ENCODE measurements around the gene STAP2.

STAP2 gene

GRCh38 chr19:4338441-4339355 is at the start of gene STAP2:
Gene STAP2, minus strand, starts transcription at chr19:4338827. Its CDS starts 74 bp downstream, at chr19:4338753.
- peaks cover 8% of the 10 kb centered on the region for H3K9me3 Mint-ChIP-seq
- peaks cover 25% of the 10 kb centered on the region for H3K4me1 Mint-ChIP-seq (ENCODE audit: low read depth)
- peaks cover 2% of the 10 kb centered on the region for H3K36me3 Mint-ChIP-seq (ENCODE audit: low read depth)
- peak within 1 kb of the TSS; percentile 88 for H3K27ac Mint-ChIP-seq
- H3K27me3 Mint-ChIP-seq: no peaks in the 10 kb centered on the region
- peak; percentile 65 for DNase-seq
- H3K4me3 Mint-ChIP-seq: peak within 1 kb of the TSS; percentile 85

GRCh38 chr19:4386041-4386782 is 47.6 kb upstream of the STAP2 start:
- no peak for DNase-seq
- Mint-ChIP-seq H3K27me3 (no peaks in the 10 kb centered on the region), H3K4me1 (ENCODE audit: low read depth) (peaks cover 30% of the 10 kb centered on the region), H3K36me3 (ENCODE audit: low read depth) (peaks cover 56% of the 10 kb centered on the region), H3K4me3 (no peak overlapping the region), H3K9me3 (no peaks in the 10 kb centered on the region), H3K27ac (peak overlapping the region; percentile 26)

- Mint-ChIP-seq H3K4me3 (no peak overlapping the region), H3K9me3 (no peaks in the 10 kb centered on the region), H3K27me3 (no peaks in the 10 kb centered on the region), H3K4me1 (ENCODE audit: low read depth) (peaks cover 29% of the 10 kb centered on the region), H3K27ac (peak overlapping the region; percentile 26), H3K36me3 (ENCODE audit: low read depth) (peaks cover 50% of the 10 kb centered on the region)
- no peak for DNase-seq
Measured at GRCh38 chr19:4385291-4386040, 46.8 kb upstream of the STAP2 start.

GRCh38 chr19:4380254-4380727 is 41.7 kb upstream of the STAP2 start:
- peak; percentile 60 for DNase-seq
- peaks cover 60% of the 10 kb centered on the region for H3K4me1 Mint-ChIP-seq (ENCODE audit: low read depth)
- H3K36me3 Mint-ChIP-seq (ENCODE audit: low read depth): peaks cover 36% of the 10 kb centered on the region
- no peaks in the 10 kb centered on the region for H3K27me3 Mint-ChIP-seq
- peak overlapping the region; percentile 55 for H3K4me3 Mint-ChIP-seq
- peak overlapping the region; percentile 87 for H3K27ac Mint-ChIP-seq
- H3K9me3 Mint-ChIP-seq: no peaks in the 10 kb centered on the region

- Mint-ChIP-seq H3K27ac (peak overlapping the region; percentile 87), H3K27me3 (no peaks in the 10 kb centered on the region), H3K36me3 (ENCODE audit: low read depth) (peaks cover 31% of the 10 kb centered on the region), H3K4me3 (peak overlapping the region; percentile 55), H3K4me1 (ENCODE audit: low read depth) (peaks cover 60% of the 10 kb centered on the region), H3K9me3 (no peaks in the 10 kb centered on the region)
- DNase-seq: peak; percentile 58
Measured at GRCh38 chr19:4379383-4380253, 41.0 kb upstream of the STAP2 start.

- Mint-ChIP-seq H3K4me3 (peak overlapping the region; percentile 12), H3K27ac (peak overlapping the region; percentile 87), H3K27me3 (no peaks in the 10 kb centered on the region), H3K9me3 (no peaks in the 10 kb centered on the region), H3K4me1 (ENCODE audit: low read depth) (peaks cover 65% of the 10 kb centered on the region), H3K36me3 (ENCODE audit: low read depth) (peaks cover 30% of the 10 kb centered on the region)
- no peak for DNase-seq
Measured at GRCh38 chr19:4378886-4379285, 40.3 kb upstream of the STAP2 start.

- Mint-ChIP-seq H3K27me3 (no peaks in the 10 kb centered on the region), H3K9me3 (no peaks in the 10 kb centered on the region), H3K4me1 (ENCODE audit: low read depth) (peaks cover 59% of the 10 kb centered on the region), H3K4me3 (no peak overlapping the region), H3K27ac (peak overlapping the region; percentile 70), H3K36me3 (ENCODE audit: low read depth) (peaks cover 30% of the 10 kb centered on the region)
- no peak for DNase-seq
Measured at GRCh38 chr19:4376991-4377781, 38.6 kb upstream of the STAP2 start.

- no peak for DNase-seq
- Mint-ChIP-seq H3K4me3 (no peak overlapping the region), H3K9me3 (no peaks in the 10 kb centered on the region), H3K36me3 (ENCODE audit: low read depth) (peaks cover 33% of the 10 kb centered on the region), H3K4me1 (ENCODE audit: low read depth) (peaks cover 60% of the 10 kb centered on the region), H3K27me3 (no peaks in the 10 kb centered on the region), H3K27ac (peak overlapping the region; percentile 70)
Measured at GRCh38 chr19:4376671-4376990, 38.0 kb upstream of the STAP2 start.

GRCh38 chr19:4376028-4376670 is 37.5 kb upstream of the STAP2 start:
- H3K9me3 Mint-ChIP-seq: no peaks in the 10 kb centered on the region
- H3K4me1 Mint-ChIP-seq (ENCODE audit: low read depth): peaks cover 64% of the 10 kb centered on the region
- peaks cover 37% of the 10 kb centered on the region for H3K36me3 Mint-ChIP-seq (ENCODE audit: low read depth)
- no peak for DNase-seq
- peak overlapping the region; percentile 70 for H3K27ac Mint-ChIP-seq
- no peak overlapping the region for H3K4me3 Mint-ChIP-seq
- H3K27me3 Mint-ChIP-seq: no peaks in the 10 kb centered on the region

- DNase-seq: no peak
- H3K36me3 Mint-ChIP-seq (ENCODE audit: low read depth): peaks cover 42% of the 10 kb centered on the region
- peaks cover 65% of the 10 kb centered on the region for H3K4me1 Mint-ChIP-seq (ENCODE audit: low read depth)
- peak overlapping the region; percentile 70 for H3K27ac Mint-ChIP-seq
- no peaks in the 10 kb centered on the region for H3K9me3 Mint-ChIP-seq
- no peaks in the 10 kb centered on the region for H3K27me3 Mint-ChIP-seq
- no peak overlapping the region for H3K4me3 Mint-ChIP-seq
Measured at GRCh38 chr19:4375164-4376027, 36.8 kb upstream of the STAP2 start.

GRCh38 chr19:4374498-4375163 is 36.0 kb upstream of the STAP2 start:
- H3K4me3 Mint-ChIP-seq: no peak overlapping the region
- H3K9me3 Mint-ChIP-seq: no peaks in the 10 kb centered on the region
- no peak overlapping the region for H3K27ac Mint-ChIP-seq
- DNase-seq: no peak
- no peaks in the 10 kb centered on the region for H3K27me3 Mint-ChIP-seq
- H3K36me3 Mint-ChIP-seq (ENCODE audit: low read depth): peaks cover 42% of the 10 kb centered on the region
- H3K4me1 Mint-ChIP-seq (ENCODE audit: low read depth): peaks cover 65% of the 10 kb centered on the region
